ENCODE data around the gene FYN.

GRCh38 chr6:111832833-111833418 lies 40.3 kb downstream of the FYN start:
- TF ChIP-seq, protein P1, sequence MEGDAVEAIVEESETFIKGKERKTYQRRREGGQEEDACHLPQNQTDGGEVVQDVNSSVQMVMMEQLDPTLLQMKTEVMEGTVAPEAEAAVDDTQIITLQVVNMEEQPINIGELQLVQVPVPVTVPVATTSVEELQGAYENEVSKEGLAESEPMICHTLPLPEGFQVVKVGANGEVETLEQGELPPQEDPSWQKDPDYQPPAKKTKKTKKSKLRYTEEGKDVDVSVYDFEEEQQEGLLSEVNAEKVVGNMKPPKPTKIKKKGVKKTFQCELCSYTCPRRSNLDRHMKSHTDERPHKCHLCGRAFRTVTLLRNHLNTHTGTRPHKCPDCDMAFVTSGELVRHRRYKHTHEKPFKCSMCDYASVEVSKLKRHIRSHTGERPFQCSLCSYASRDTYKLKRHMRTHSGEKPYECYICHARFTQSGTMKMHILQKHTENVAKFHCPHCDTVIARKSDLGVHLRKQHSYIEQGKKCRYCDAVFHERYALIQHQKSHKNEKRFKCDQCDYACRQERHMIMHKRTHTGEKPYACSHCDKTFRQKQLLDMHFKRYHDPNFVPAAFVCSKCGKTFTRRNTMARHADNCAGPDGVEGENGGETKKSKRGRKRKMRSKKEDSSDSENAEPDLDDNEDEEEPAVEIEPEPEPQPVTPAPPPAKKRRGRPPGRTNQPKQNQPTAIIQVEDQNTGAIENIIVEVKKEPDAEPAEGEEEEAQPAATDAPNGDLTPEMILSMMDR (IDR thresholded peaks at IDR 0.05), result no peak
- no peak for TF ChIP-seq POLR2AphosphoS5 (IDR thresholded peaks at IDR 0.05)
- TF ChIP-seq EP300 (IDR thresholded peaks at IDR 0.05), result no peak

All from esophagus muscularis mucosa (tissue), 4 donors.